IMR-90 (cell line): ENCODE data around the gene COL27A1. TPM values are rescaled to one million over a fixed set of nuclear protein-coding genes. Genes with fewer than 3 reads are reported as not detected.

Experiments used
- ATAC-seq: fragments of 200-7000 bp; cut with Tn5 transposase; 2 replicates; pipeline ENCODE4 v1.9.1; 2020; ENCODE audit warnings: low read depth, mild to moderate bottlenecking, moderate library complexity
- BruUV-seq: library from RNA; stranded (reverse); fragments of 400-500 nt; replicated peaks from 2 replicates; lab custom pipeline; 2021; lab: Mats Ljungman, UMichigan
- CTCF ChIA-PET: fragments of 300-600 bp; formaldehyde crosslinking; extraction: SDS; loops from one replicate; lab custom pipeline; 2021; ENCODE audit warnings: antibody characterized with exemption; lab: Yijun Ruan, JAX
- POLR2A ChIA-PET: fragments of 300-600 bp; sonication (Branson Sonifier 250); formaldehyde crosslinking; loops from one replicate; lab custom pipeline; 2022; ENCODE audit warnings: antibody characterized with exemption; ENCODE audit not compliant: unreplicated experiment; lab: Charles Lee
- DNase-seq: peaks from one replicate; pipeline ENCODE4 v3.0.0; 2013
- H2AFZ ChIP-seq: replicated peaks from 2 replicates; pipeline ENCODE3; 2013; ENCODE audit warnings: low read length, mild to moderate bottlenecking; ENCODE audit not compliant: poor library complexity
- H2AK5ac ChIP-seq: 2 replicates; pipeline ENCODE4 v1.6.1; 2013; ENCODE audit warnings: low read depth, low read length, inconsistent platforms
- H2AK9ac ChIP-seq: replicated peaks from 2 replicates; pipeline ENCODE3; 2013; ENCODE audit warnings: mild to moderate bottlenecking, low read depth, low read length, moderate library complexity; ENCODE audit not compliant: poor library complexity
- H2BK120ac ChIP-seq: 2 replicates; pipeline ENCODE4 v1.6.1; 2013; ENCODE audit warnings: low read depth, low read length, inconsistent platforms
- H2BK15ac ChIP-seq: 3 replicates; pipeline ENCODE4 v1.6.1; 2013; ENCODE audit warnings: low read depth, low read length, inconsistent platforms
- H2BK20ac ChIP-seq: 2 replicates; pipeline ENCODE4 v1.6.1; 2013; ENCODE audit warnings: low read depth, mild to moderate bottlenecking, inconsistent platforms, low read length, moderate library complexity
- H2BK5ac ChIP-seq: 2 replicates; pipeline ENCODE4 v1.6.1; 2013; ENCODE audit warnings: mild to moderate bottlenecking, low read depth, low read length, inconsistent platforms; ENCODE audit not compliant: poor library complexity, severe bottlenecking
- H3K14ac ChIP-seq: replicated peaks from 2 replicates; pipeline ENCODE4 v1.6.1; 2013; ENCODE audit warnings: low read depth, low read length, inconsistent platforms
- H3K18ac ChIP-seq: 2 replicates; pipeline ENCODE4 v1.6.1; 2013; ENCODE audit warnings: low read depth, low read length, control low read depth
- H3K23ac ChIP-seq: 2 replicates; pipeline ENCODE4 v1.6.1; 2013; ENCODE audit warnings: low read depth, low read length, inconsistent platforms
- H3K27ac ChIP-seq: 2 replicates; pipeline ENCODE4 v1.5.1; 2013; ENCODE audit warnings: mild to moderate bottlenecking, control low read depth, low read length; ENCODE audit not compliant: insufficient read depth
- H3K27me3 ChIP-seq: 2 replicates; pipeline ENCODE4 v1.6.1; 2013; ENCODE audit warnings: low read length; ENCODE audit not compliant: control insufficient read depth, insufficient read depth
- H3K36me3 ChIP-seq: 2 replicates; pipeline ENCODE4 v1.6.1; 2013; ENCODE audit warnings: low read length, mixed read lengths; ENCODE audit not compliant: control insufficient read depth, insufficient read depth
- H3K4ac ChIP-seq: 2 replicates; pipeline ENCODE4 v1.6.1; 2013; ENCODE audit warnings: low read depth, low read length, inconsistent platforms
- H3K4me1 ChIP-seq: 2 replicates; pipeline ENCODE4 v1.6.1; 2013; ENCODE audit warnings: low read length, mixed read lengths; ENCODE audit not compliant: control insufficient read depth, insufficient read depth
- H3K4me2 ChIP-seq: 2 replicates; pipeline ENCODE4 v1.6.1; 2013; ENCODE audit warnings: low read depth, mild to moderate bottlenecking, control low read depth, low read length, moderate library complexity
- H3K4me3 ChIP-seq: 2 replicates; pipeline ENCODE4 v1.5.1; 2013; ENCODE audit warnings: low read depth, mild to moderate bottlenecking, control low read depth, low read length, moderate library complexity; ENCODE audit not compliant: insufficient read depth
- H3K56ac ChIP-seq: 2 replicates; pipeline ENCODE4 v1.6.1; 2013; ENCODE audit warnings: low read length, inconsistent platforms; ENCODE audit not compliant: insufficient read depth; ENCODE audit errors: extremely low read depth
- H3K79me1 ChIP-seq, 2 experiments: 2 replicates each; pipeline ENCODE4 v1.6.1; 2013; ENCODE audit warnings: low read length in 2 of 2, inconsistent platforms in 1 of 2, low read depth in 1 of 2
- H3K9ac ChIP-seq: 2 replicates; pipeline ENCODE4 v1.6.1; 2013; ENCODE audit warnings: low read depth, low read length, control low read depth
- H3K9me1 ChIP-seq: 2 replicates; pipeline ENCODE4 v1.6.1; 2013; ENCODE audit warnings: low read length, inconsistent platforms; ENCODE audit not compliant: insufficient read depth
- H3K9me3 ChIP-seq: 2 replicates; pipeline ENCODE4 v1.6.1; 2013; ENCODE audit warnings: low read length; ENCODE audit not compliant: control insufficient read depth, insufficient read depth
- H4K20me1 ChIP-seq: 2 replicates; pipeline ENCODE4 v1.6.1; 2013; ENCODE audit warnings: low read length, inconsistent platforms; ENCODE audit not compliant: insufficient read depth
- H4K5ac ChIP-seq: 2 replicates; pipeline ENCODE4 v1.6.1; 2013; ENCODE audit warnings: mild to moderate bottlenecking, low read depth, low read length, control low read depth
- H4K8ac ChIP-seq, 2 experiments: 2 replicates each; pipeline ENCODE4 v1.6.1; 2013; ENCODE audit warnings: low read depth in 2 of 2, low read length in 2 of 2, control low read depth in 1 of 2, inconsistent platforms in 1 of 2
- H4K91ac ChIP-seq: 2 replicates; pipeline ENCODE4 v1.6.1; 2013; ENCODE audit warnings: low read depth, low read length, inconsistent platforms; ENCODE audit not compliant: insufficient read depth
- FOS ChIP-seq: fragments of 150-350 bp; IDR thresholded peaks from 2 replicates; pipeline ENCODE4 v1.6.1; 2016; ENCODE audit warnings: low read depth, low read length
- MAZ ChIP-seq: IDR thresholded peaks from 2 replicates; pipeline ENCODE4 v1.6.1; 2012; ENCODE audit warnings: low read depth, mild to moderate bottlenecking, low read length, improper control_type of control experiment, moderate library complexity, borderline replicate concordance
- RFX5 ChIP-seq: IDR thresholded peaks from 2 replicates; pipeline ENCODE4 v1.8.0; 2012; ENCODE audit warnings: low read depth, mild to moderate bottlenecking, low read length, moderate library complexity
- USF2 ChIP-seq: fragments of 150-350 bp; IDR thresholded peaks from 2 replicates; pipeline ENCODE4 v1.6.1; 2017; ENCODE audit warnings: mild to moderate bottlenecking, antibody characterized with exemption, low read length, low read depth
- WGBS, 2 experiments: methylation state at CpG; one replicate each; pipeline versions ENCODE4 v1.1.5 to v1.1.7; 2013; ENCODE audit warnings: missing lambda C conversion rate in 2 of 2; ENCODE audit not compliant: insufficient read length in 1 of 2; ENCODE audit errors: extremely low coverage in 2 of 2; 5-methylcytosine and 5-hydroxymethylcytosine counted together
- dilution Hi-C: fragments of 300-500 bp; cut with HindIII; formaldehyde crosslinking; loops from one replicate; pipeline ENCODE4 v1.14.3; 2018; ENCODE audit warnings: low sequenced_read_pairs; ENCODE audit not compliant: unreplicated experiment
- in situ Hi-C: fragments of 300-500 bp; cut with MboI; formaldehyde crosslinking; loops from 3 replicates; pipeline ENCODE4 v1.14.3; 2019; ENCODE audit warnings: low sequenced_read_pairs, inconsistent platforms, mixed read lengths
- intact Hi-C: fragments of 100-400 bp; cut with micrococcal nuclease; formaldehyde crosslinking; loops from 2 replicates; pipeline ENCODE4 v1.10.0; 2022
- polyA plus RNA-seq, 3 experiments: library from polyadenylated mRNA; depleted of rRNA; stranded (reverse); fragments of >200 nt; gene quantifications; 2 replicates each; pipeline ENCODE4 v1.2.3, GENCODE V29; 2012; ENCODE audit warnings: low replicate concordance in 1 of 3
- total RNA-seq: library from RNA; depleted of rRNA; stranded (reverse); fragments of >200 nt; gene quantifications from 2 replicates; pipeline ENCODE4 v1.2.3, GENCODE V29; 2012

The COL27A1 gene
- total and polyA plus RNA-seq, 2 of the 4 experiments (the other 2 are of a cell fraction): 3.2 to 18.3 TPM

- BruUV-seq: no TSS peak
- Histone ChIP-seq H2AFZ (no peak overlapping the region), H3K56ac (no peak overlapping the region), H3K4me1 (no peaks in the 10 kb centered on the region), H3K23ac (no peak overlapping the region), H3K4ac (no peak overlapping the region), H3K36me3 (peaks cover 25% of the 10 kb centered on the region), H3K9me1 (no peaks in the 10 kb centered on the region; the same call in 1 of the 2 replicates), H3K4me2 (no peak overlapping the region), H3K9ac (no peak overlapping the region), H2BK120ac (no peak overlapping the region), H4K20me1 (no peaks in the 10 kb centered on the region), H4K8ac (no peak overlapping the region), H2AK5ac (no peak overlapping the region; the same call in 1 of the 2 replicates), H4K91ac (no peak overlapping the region), H3K27me3 (no peaks in the 10 kb centered on the region), H3K9me3 (no peaks in the 10 kb centered on the region), H2AK9ac (no peak overlapping the region), H2BK15ac (no peak overlapping the region), H4K5ac (no peak overlapping the region), H3K4me3 (no peak overlapping the region), H3K14ac (no peak overlapping the region), H2BK5ac (no peak overlapping the region), H3K79me1 (no peaks in the 10 kb centered on the region), H3K18ac (no peak overlapping the region), H2BK20ac (no peak overlapping the region), H3K27ac (no peak overlapping the region)
- ChIA-PET CTCF (no interaction called here), POLR2A (no interaction called here)
- dilution Hi-C loops: no loop called here
- no peak for ATAC-seq
- in situ Hi-C loops: no loop called here
- intact Hi-C loops: loop anchor here (10.0 kb wide), 1 partner anchor 170 kb away; the partner anchor contains the start of gene WHRN
- DNase-seq: no peak
- no peak for TF ChIP-seq MAZ
- TF ChIP-seq USF2: no peak
- no peak for TF ChIP-seq RFX5
- TF ChIP-seq FOS: no peak
- WGBS, 2 experiments: 88% methylated on average over 8 of the region's 9 CpGs; no CpG with 5 or more reads in 1 of the 2 experiments
Measured at GRCh38 chr9:114334490-114334889, 179.2 kb downstream of the COL27A1 start.
